Measurements from ENCODE around the gene CXCL3. TPM values are rescaled to one million over a fixed set of nuclear protein-coding genes. Genes with fewer than 3 reads are reported as not detected.

Gene CXCL3
- total RNA-seq (under 1 TPM; 0.51 to 0.75 TPM), polyA plus RNA-seq (under 1 TPM; 0.07 to 0.96 TPM)

GRCh38 chr4:74038425-74039314 is at the start of gene CXCL3:
Gene CXCL3, minus strand, starts transcription at chr4:74038689. Its CDS starts 78 bp downstream, at chr4:74038611.
- Histone ChIP-seq H3K4me3 (ENCODE audit: low read depth in 1 of 3, low read length in 3 of 3) (peak within 1 kb of the TSS; percentile 88 to 98 (median 90)), H3K9ac (ENCODE audit: low read depth in 1 of 2, low read length in 2 of 2) (peak within 1 kb of the TSS; percentile 79 to 95), H3K27me3 (ENCODE audit: control insufficient read depth in 4 of 4, insufficient read depth in 4 of 4, low read length in 3 of 4) (no peaks in the 10 kb centered on the region), H3K36me3 (ENCODE audit: control insufficient read depth in 4 of 4, insufficient read depth in 3 of 4, low read depth in 1 of 4, low read length in 3 of 4) (no peaks in the 10 kb centered on the region), H3K27ac (ENCODE audit: low read depth in 1 of 2, low read length in 2 of 2) (peak within 1 kb of the TSS; percentile 51 to 58), H3K4me1 (ENCODE audit: control insufficient read depth in 4 of 4, insufficient read depth in 4 of 4, low read length in 3 of 4) (peaks cover 0 to 14% (median 3%) of the 10 kb centered on the region in 4 donors), H3K9me3 (ENCODE audit: control insufficient read depth in 4 of 4, low read length in 3 of 4) (no peaks in the 10 kb centered on the region)
- peak; percentile 52 for DNase-seq (ENCODE audit: low spot score)
- no peak for TF ChIP-seq HNF4G (IDR thresholded peaks at IDR 0.05)
- no peak for TF ChIP-seq YY1 (IDR thresholded peaks at IDR 0.05)
- TF ChIP-seq CTCF (IDR thresholded peaks at IDR 0.05; ENCODE audit: low read depth, low read length, missing input control) = no peak
- TF ChIP-seq TAF1 (conservative IDR thresholded peaks at IDR 0.05) = no peak
- peak in 1 of 2 donors; percentile 24 for TF ChIP-seq EGR1 (IDR thresholded peaks at IDR 0.05; ENCODE audit: low read depth in 2 of 2)
- peak; percentile 29 for TF ChIP-seq MAX (IDR thresholded peaks at IDR 0.05)
- TF ChIP-seq NR2F2 (IDR thresholded peaks at IDR 0.05) = peak; percentile 18
- no peak for TF ChIP-seq ZBTB33 (IDR thresholded peaks at IDR 0.05)
- no peak for TF ChIP-seq SP1 (IDR thresholded peaks at IDR 0.05)
- TF ChIP-seq HNF4A (conservative IDR thresholded peaks at IDR 0.05) = no peak
- no peak for TF ChIP-seq FOXA1 (IDR thresholded peaks at IDR 0.05)
- TF ChIP-seq JUND (IDR thresholded peaks at IDR 0.05) = no peak
- under 1% methylated on average over 60 of the region's 64 CpGs for WGBS

- DNase-seq (ENCODE audit: low spot score) = no peak
- Histone ChIP-seq H3K9me3 (ENCODE audit: control insufficient read depth in 4 of 4, low read length in 3 of 4) (no peaks in the 10 kb centered on the region), H3K9ac (ENCODE audit: low read depth in 1 of 2, low read length in 2 of 2) (no peak overlapping the region), H3K36me3 (ENCODE audit: control insufficient read depth in 4 of 4, insufficient read depth in 3 of 4, low read depth in 1 of 4, low read length in 3 of 4) (no peaks in the 10 kb centered on the region), H3K27me3 (ENCODE audit: control insufficient read depth in 4 of 4, insufficient read depth in 4 of 4, low read length in 3 of 4) (no peaks in the 10 kb centered on the region), H3K4me3 (ENCODE audit: low read depth in 1 of 3, low read length in 3 of 3) (no peak overlapping the region), H3K27ac (ENCODE audit: low read depth in 1 of 2, low read length in 2 of 2) (no peak overlapping the region), H3K4me1 (ENCODE audit: control insufficient read depth in 4 of 4, insufficient read depth in 4 of 4, low read length in 3 of 4) (no peaks in the 10 kb centered on the region)
- TF ChIP-seq SP1 (IDR thresholded peaks at IDR 0.05) = no peak
- no peak for TF ChIP-seq EGR1 (IDR thresholded peaks at IDR 0.05; ENCODE audit: low read depth in 2 of 2)
- no peak for TF ChIP-seq HNF4A (conservative IDR thresholded peaks at IDR 0.05)
- no peak for TF ChIP-seq HNF4G (IDR thresholded peaks at IDR 0.05)
- no peak for TF ChIP-seq RAD21 (IDR thresholded peaks at IDR 0.05)
- no peak for TF ChIP-seq MAX (IDR thresholded peaks at IDR 0.05)
- TF ChIP-seq, protein P1, sequence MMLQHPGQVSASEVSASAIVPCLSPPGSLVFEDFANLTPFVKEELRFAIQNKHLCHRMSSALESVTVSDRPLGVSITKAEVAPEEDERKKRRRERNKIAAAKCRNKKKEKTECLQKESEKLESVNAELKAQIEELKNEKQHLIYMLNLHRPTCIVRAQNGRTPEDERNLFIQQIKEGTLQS (IDR thresholded peaks at IDR 0.05) = no peak
- TF ChIP-seq RXRA (IDR thresholded peaks at IDR 0.05) = no peak
- TF ChIP-seq, protein P2, sequence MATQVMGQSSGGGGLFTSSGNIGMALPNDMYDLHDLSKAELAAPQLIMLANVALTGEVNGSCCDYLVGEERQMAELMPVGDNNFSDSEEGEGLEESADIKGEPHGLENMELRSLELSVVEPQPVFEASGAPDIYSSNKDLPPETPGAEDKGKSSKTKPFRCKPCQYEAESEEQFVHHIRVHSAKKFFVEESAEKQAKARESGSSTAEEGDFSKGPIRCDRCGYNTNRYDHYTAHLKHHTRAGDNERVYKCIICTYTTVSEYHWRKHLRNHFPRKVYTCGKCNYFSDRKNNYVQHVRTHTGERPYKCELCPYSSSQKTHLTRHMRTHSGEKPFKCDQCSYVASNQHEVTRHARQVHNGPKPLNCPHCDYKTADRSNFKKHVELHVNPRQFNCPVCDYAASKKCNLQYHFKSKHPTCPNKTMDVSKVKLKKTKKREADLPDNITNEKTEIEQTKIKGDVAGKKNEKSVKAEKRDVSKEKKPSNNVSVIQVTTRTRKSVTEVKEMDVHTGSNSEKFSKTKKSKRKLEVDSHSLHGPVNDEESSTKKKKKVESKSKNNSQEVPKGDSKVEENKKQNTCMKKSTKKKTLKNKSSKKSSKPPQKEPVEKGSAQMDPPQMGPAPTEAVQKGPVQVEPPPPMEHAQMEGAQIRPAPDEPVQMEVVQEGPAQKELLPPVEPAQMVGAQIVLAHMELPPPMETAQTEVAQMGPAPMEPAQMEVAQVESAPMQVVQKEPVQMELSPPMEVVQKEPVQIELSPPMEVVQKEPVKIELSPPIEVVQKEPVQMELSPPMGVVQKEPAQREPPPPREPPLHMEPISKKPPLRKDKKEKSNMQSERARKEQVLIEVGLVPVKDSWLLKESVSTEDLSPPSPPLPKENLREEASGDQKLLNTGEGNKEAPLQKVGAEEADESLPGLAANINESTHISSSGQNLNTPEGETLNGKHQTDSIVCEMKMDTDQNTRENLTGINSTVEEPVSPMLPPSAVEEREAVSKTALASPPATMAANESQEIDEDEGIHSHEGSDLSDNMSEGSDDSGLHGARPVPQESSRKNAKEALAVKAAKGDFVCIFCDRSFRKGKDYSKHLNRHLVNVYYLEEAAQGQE (IDR thresholded peaks at IDR 0.05) = no peak
- TF ChIP-seq TAF1 (conservative IDR thresholded peaks at IDR 0.05) = no peak
- no peak for TF ChIP-seq JUND (IDR thresholded peaks at IDR 0.05)
- no peak for TF ChIP-seq ZBTB33 (IDR thresholded peaks at IDR 0.05)
- no peak for TF ChIP-seq FOXA2 (IDR thresholded peaks at IDR 0.05)
Measured at GRCh38 chr4:74087481-74087880, 49.0 kb upstream of the CXCL3 start.

All from liver (tissue), 9 donors.